HepG2 (cell line): ENCODE measurements around the gene GLB1L. TPM values are rescaled to one million over a fixed set of nuclear protein-coding genes. Genes with fewer than 3 reads are reported as not detected.
A peak's percentile ranks its signal among the peaks of the same experiment; 100 is the strongest.

Experiments
- CHCHD3 ChIP-seq: sonication (generic); formaldehyde crosslinking; IDR thresholded peaks from 2 replicates; pipeline ENCODE4 v1.8.0; 2022; ENCODE audit warnings: mild to moderate bottlenecking, missing genetic modification reagents, moderate library complexity
- FIP1L1 ChIP-seq: fragments of 200-400 bp; formaldehyde crosslinking; IDR thresholded peaks from 2 replicates; pipeline ENCODE4 v1.6.1; 2018; ENCODE audit warnings: low read depth, mild to moderate bottlenecking, low read length, moderate library complexity, borderline replicate concordance; ENCODE audit not compliant: insufficient read depth
- FOXK1 ChIP-seq: sonication (generic); formaldehyde crosslinking; IDR thresholded peaks from 2 replicates; pipeline ENCODE4 v1.4.0; 2020; ENCODE audit warnings: low read depth, missing genetic modification reagents, borderline replicate concordance
- GLI4 ChIP-seq: sonication (generic); formaldehyde crosslinking; IDR thresholded peaks from 2 replicates; pipeline ENCODE4 v1.5.1; 2020; ENCODE audit warnings: missing genetic modification reagents, mild to moderate bottlenecking, moderate library complexity, borderline replicate concordance
- IRX3 ChIP-seq: sonication (generic); formaldehyde crosslinking; IDR thresholded peaks from 2 replicates; pipeline ENCODE4 v1.8.1; 2023; ENCODE audit warnings: mild to moderate bottlenecking, low read depth, missing genetic modification reagents, borderline replicate concordance
- MAFK ChIP-seq, 2 experiments: IDR thresholded peaks in 1 of 2; conservative IDR thresholded peaks in 1 of 2; 2 replicates each; pipeline ENCODE4 v1.6.1; 2011; ENCODE audit warnings: improper control_type of control experiment in 2 of 2, low read length in 2 of 2
- MEF2D ChIP-seq: sonication (generic); formaldehyde crosslinking; IDR thresholded peaks from 2 replicates; pipeline ENCODE4 v1.5.1; 2020; ENCODE audit warnings: mild to moderate bottlenecking, missing genetic modification reagents
- RELA ChIP-seq: sonication (generic); formaldehyde crosslinking; IDR thresholded peaks from 2 replicates; pipeline ENCODE4 v1.4.0; 2020; ENCODE audit warnings: missing genetic modification reagents
- SNAI1 ChIP-seq: sonication (generic); formaldehyde crosslinking; IDR thresholded peaks from 2 replicates; pipeline ENCODE4 v1.5.0; 2020; ENCODE audit warnings: mild to moderate bottlenecking, missing genetic modification reagents, borderline replicate concordance
- TEAD2 ChIP-seq: sonication (generic); formaldehyde crosslinking; IDR thresholded peaks from 2 replicates; pipeline ENCODE4 v1.9.0; 2021; ENCODE audit warnings: missing genetic modification reagents
- THAP11 ChIP-seq: IDR thresholded peaks from 2 replicates; pipeline ENCODE4 v1.6.1; 2016; ENCODE audit warnings: missing biosample characterization, missing genetic modification reagents
- ZBTB8A ChIP-seq: sonication (generic); formaldehyde crosslinking; IDR thresholded peaks from 2 replicates; pipeline ENCODE4 v1.4.0; 2020; ENCODE audit warnings: mild to moderate bottlenecking, low read depth, missing genetic modification reagents, borderline replicate concordance
- ZMYM4 ChIP-seq: sonication (generic); formaldehyde crosslinking; IDR thresholded peaks from 2 replicates; pipeline ENCODE4 v1.8.1; 2023; ENCODE audit warnings: mild to moderate bottlenecking, missing genetic modification reagents
- ZNF230 ChIP-seq: sonication (generic); formaldehyde crosslinking; IDR thresholded peaks from 2 replicates; pipeline ENCODE4 v1.4.0; 2020; ENCODE audit warnings: mild to moderate bottlenecking, missing genetic modification reagents
- ZNF619 ChIP-seq: sonication (generic); formaldehyde crosslinking; IDR thresholded peaks from 2 replicates; pipeline ENCODE4 v1.4.0; 2020; ENCODE audit warnings: mild to moderate bottlenecking, missing genetic modification reagents
- polyA plus RNA-seq, 8 experiments: library from polyadenylated mRNA; depleted of rRNA in 3 of 8; stranded (reverse) in 7 of 8; unstranded in 1 of 8; fragments of >200 nt; fragmentation: Illumina TruSeq in 4 of 8; extraction: Trizol in 4 of 8; gene quantifications; 2 replicates each; pipeline versions ENCODE4 v1.2.1 to v1.2.3, GENCODE V29; 2011 to 2016; ENCODE audit warnings: low read depth in 4 of 8, missing spikeins in 1 of 8, mixed read lengths in 1 of 8; ENCODE audit not compliant: insufficient read depth in 1 of 8
- total RNA-seq, 5 experiments: library from RNA; depleted of rRNA; stranded (reverse); fragments of >200 nt; fragmentation: Illumina TruSeq; extraction: Trizol; gene quantifications; 2 replicates each; pipeline ENCODE4 v1.2.3, GENCODE V29; 2016; ENCODE audit warnings: low read depth in 1 of 5
- TF ChIP-seq, protein P1 (sequence below), 2 experiments: sonication (generic) in 1 of 2; formaldehyde crosslinking in 1 of 2; IDR thresholded peaks; 2 replicates each; pipeline versions ENCODE4 v1.4.0 to v1.6.1; 2018 to 2020; ENCODE audit warnings: missing genetic modification reagents in 2 of 2, borderline replicate concordance in 1 of 2, low read depth in 1 of 2, mild to moderate bottlenecking in 1 of 2, missing biosample characterization in 1 of 2
- TF ChIP-seq, protein P2 (sequence below): sonication (generic); formaldehyde crosslinking; IDR thresholded peaks from 2 replicates; pipeline ENCODE4 v1.8.1; 2023; ENCODE audit warnings: mild to moderate bottlenecking, missing genetic modification reagents, borderline replicate concordance
- TF ChIP-seq, protein P3 (sequence below): sonication (generic); formaldehyde crosslinking; IDR thresholded peaks from 2 replicates; pipeline ENCODE4 v1.8.0; 2022; ENCODE audit warnings: mild to moderate bottlenecking, missing genetic modification reagents; ENCODE audit not compliant: insufficient replicate concordance
- TF ChIP-seq, protein P4 (sequence below): sonication (generic); formaldehyde crosslinking; IDR thresholded peaks from 2 replicates; pipeline ENCODE4 v1.4.0; 2020; ENCODE audit warnings: missing genetic modification reagents, borderline replicate concordance
- TF ChIP-seq, protein P5 (sequence below): IDR thresholded peaks from 2 replicates; pipeline ENCODE4 v1.6.1; 2012; ENCODE audit warnings: inconsistent platforms
- TF ChIP-seq, protein P6 (sequence below): IDR thresholded peaks from 2 replicates; pipeline ENCODE4 v1.6.1; 2016

GLB1L gene
- total and polyA plus RNA-seq, 2 of the 13 experiments (the other 11 are each of a cell fraction or from before 2014, with no cell fraction given): 6.8 to 7.3 TPM

DNA sequence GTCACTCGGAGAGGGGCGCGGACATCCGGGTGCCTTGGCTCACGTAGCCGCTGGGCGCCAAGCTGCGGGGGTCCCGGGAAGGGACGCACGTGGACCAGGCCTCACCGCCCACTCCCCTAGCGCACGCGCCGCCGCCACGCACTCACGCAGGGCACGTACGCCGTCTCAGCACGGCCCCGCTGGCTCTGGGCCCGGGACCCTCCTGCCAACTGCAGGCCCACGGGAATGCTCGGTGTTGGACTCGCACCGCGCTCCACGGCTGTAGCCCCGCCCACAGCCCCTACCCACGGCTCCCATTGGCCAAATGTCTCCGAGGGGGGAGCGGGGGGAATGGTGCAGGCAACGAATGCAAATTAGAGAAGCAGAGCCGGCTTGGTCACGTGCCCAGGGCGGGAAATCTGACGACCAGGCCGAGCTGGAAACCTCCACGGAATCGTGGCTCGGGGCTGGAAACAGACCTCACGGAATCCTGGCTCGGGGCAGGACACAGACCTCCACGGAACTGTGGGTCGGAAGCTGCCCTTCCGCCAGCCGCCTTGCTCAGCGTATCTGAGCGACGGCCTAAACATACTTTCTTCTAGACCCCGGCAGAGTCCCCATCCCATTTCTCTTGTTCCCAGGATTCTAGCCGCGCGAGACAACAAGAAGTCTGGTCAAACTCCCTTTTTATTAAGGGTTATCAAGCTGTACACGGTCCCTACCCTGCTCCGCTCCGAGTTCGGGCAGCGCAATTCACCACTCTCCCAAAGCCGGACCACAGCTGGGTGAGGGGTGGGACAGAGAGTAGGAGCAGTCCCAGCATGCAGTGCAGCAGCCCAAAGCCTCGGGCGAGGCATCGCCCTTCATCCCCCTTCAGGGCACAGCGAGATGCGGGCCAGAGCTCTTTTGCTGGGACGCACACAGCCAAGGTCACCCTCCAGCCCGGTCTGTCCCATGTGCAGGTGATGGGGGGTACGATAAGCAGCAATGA is 26.2 kb downstream of the GLB1L start, which contains the start of gene ABCB6 (continued):
- peak; percentile 94 for TF ChIP-seq IRX3 (CRISPR knock-in tag)
- peak; percentile 35; the same call in 1 of the 2 replicates for TF ChIP-seq RELA (CRISPR knock-in tag)
- peak; percentile 62; the same call in 1 of the 2 replicates for TF ChIP-seq GLI4 (CRISPR knock-in tag)
- no peak for TF ChIP-seq MAFK (conservative IDR thresholded peaks at IDR 0.05 in 1 of 2, IDR thresholded peaks at IDR 0.05 in 1 of 2; ENCODE audit: low read length in 2 of 2)
- TF ChIP-seq THAP11 (CRISPR knock-in tag): peak; percentile 81
- TF ChIP-seq, protein P1, sequence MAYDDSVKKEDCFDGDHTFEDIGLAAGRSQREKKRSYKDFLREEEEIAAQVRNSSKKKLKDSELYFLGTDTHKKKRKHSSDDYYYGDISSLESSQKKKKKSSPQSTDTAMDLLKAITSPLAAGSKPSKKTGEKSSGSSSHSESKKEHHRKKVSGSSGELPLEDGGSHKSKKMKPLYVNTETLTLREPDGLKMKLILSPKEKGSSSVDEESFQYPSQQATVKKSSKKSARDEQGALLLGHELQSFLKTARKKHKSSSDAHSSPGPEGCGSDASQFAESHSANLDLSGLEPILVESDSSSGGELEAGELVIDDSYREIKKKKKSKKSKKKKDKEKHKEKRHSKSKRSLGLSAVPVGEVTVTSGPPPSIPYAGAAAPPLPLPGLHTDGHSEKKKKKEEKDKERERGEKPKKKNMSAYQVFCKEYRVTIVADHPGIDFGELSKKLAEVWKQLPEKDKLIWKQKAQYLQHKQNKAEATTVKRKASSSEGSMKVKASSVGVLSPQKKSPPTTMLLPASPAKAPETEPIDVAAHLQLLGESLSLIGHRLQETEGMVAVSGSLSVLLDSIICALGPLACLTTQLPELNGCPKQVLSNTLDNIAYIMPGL (CRISPR knock-in tag; IDR thresholded peaks at IDR 0.05; ENCODE audit: borderline replicate concordance in 1 of 2, low read depth in 1 of 2): peak; percentile 85 to 89
- TF ChIP-seq, protein P2, sequence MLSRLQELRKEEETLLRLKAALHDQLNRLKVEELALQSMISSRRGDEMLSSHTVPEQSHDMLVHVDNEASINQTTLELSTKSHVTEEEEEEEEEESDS: peak; percentile 51
- peak; percentile 50; the same call in 1 of the 2 replicates for TF ChIP-seq MEF2D (CRISPR knock-in tag)
- peak; percentile 100 for TF ChIP-seq ZNF230 (CRISPR knock-in tag)
- peak; percentile 75; the same call in 1 of the 2 replicates for TF ChIP-seq ZNF619 (CRISPR knock-in tag)
- TF ChIP-seq, protein P3, sequence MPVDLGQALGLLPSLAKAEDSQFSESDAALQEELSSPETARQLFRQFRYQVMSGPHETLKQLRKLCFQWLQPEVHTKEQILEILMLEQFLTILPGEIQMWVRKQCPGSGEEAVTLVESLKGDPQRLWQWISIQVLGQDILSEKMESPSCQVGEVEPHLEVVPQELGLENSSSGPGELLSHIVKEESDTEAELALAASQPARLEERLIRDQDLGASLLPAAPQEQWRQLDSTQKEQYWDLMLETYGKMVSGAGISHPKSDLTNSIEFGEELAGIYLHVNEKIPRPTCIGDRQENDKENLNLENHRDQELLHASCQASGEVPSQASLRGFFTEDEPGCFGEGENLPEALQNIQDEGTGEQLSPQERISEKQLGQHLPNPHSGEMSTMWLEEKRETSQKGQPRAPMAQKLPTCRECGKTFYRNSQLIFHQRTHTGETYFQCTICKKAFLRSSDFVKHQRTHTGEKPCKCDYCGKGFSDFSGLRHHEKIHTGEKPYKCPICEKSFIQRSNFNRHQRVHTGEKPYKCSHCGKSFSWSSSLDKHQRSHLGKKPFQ (CRISPR knock-in tag): peak; percentile 93
- TF ChIP-seq FIP1L1: no peak
- peak; percentile 91 for TF ChIP-seq ZMYM4 (CRISPR knock-in tag)
- peak; percentile 96 for TF ChIP-seq CHCHD3
- peak; percentile 61; the same call in 1 of the 2 replicates for TF ChIP-seq FOXK1 (CRISPR knock-in tag)
- TF ChIP-seq, protein P4, sequence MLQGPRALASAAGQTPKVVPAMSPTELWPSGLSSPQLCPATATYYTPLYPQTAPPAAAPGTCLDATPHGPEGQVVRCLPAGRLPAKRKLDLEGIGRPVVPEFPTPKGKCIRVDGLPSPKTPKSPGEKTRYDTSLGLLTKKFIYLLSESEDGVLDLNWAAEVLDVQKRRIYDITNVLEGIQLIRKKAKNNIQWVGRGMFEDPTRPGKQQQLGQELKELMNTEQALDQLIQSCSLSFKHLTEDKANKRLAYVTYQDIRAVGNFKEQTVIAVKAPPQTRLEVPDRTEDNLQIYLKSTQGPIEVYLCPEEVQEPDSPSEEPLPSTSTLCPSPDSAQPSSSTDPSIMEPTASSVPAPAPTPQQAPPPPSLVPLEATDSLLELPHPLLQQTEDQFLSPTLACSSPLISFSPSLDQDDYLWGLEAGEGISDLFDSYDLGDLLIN (CRISPR knock-in tag): 0 out of 2 replicates have a peak, but pooled peaks have one; percentile 92
- no peak; the same call in 1 of the 2 replicates for TF ChIP-seq ZBTB8A (CRISPR knock-in tag)
- TF ChIP-seq SNAI1: peak; percentile 99
- no peak for TF ChIP-seq TEAD2 (CRISPR knock-in tag)
- TF ChIP-seq, protein P5, sequence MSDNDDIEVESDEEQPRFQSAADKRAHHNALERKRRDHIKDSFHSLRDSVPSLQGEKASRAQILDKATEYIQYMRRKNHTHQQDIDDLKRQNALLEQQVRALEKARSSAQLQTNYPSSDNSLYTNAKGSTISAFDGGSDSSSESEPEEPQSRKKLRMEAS: peak; percentile 95
- TF ChIP-seq, protein P6, sequence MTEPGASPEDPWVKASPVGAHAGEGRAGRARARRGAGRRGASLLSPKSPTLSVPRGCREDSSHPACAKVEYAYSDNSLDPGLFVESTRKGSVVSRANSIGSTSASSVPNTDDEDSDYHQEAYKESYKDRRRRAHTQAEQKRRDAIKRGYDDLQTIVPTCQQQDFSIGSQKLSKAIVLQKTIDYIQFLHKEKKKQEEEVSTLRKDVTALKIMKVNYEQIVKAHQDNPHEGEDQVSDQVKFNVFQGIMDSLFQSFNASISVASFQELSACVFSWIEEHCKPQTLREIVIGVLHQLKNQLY (CRISPR knock-in tag): peak; percentile 84; the same call in 1 of the 2 replicates
